Epithelial cell of proximal tubule (primary cell): Measurements from ENCODE around the gene SF3B6. TPM values are rescaled to one million over a fixed set of nuclear protein-coding genes. Genes with fewer than 3 reads are reported as not detected.
A peak's percentile ranks its signal among the peaks of the same experiment; 100 is the strongest.

Experiments
- DNase-seq: peaks from one replicate; pipeline ENCODE4 v3.0.0-alpha.2; 2011; ENCODE audit warnings: low read depth
- H3K4me3 ChIP-seq: 2 replicates; pipeline ENCODE4 v1.5.1; 2011; ENCODE audit warnings: low read depth, mild to moderate bottlenecking, low read length
- CTCF ChIP-seq: conservative IDR thresholded peaks from 2 replicates; pipeline ENCODE4 v1.5.1; 2012; ENCODE audit warnings: low read depth, mild to moderate bottlenecking, low read length
- total RNA-seq: library from RNA; depleted of rRNA; stranded (reverse); fragments of >200 nt; gene quantifications from 2 replicates; pipeline ENCODE4 v1.2.3, GENCODE V29; 2015

SF3B6 gene
- total RNA-seq, 1 donor from 2014 or later: 226 TPM

DNA sequence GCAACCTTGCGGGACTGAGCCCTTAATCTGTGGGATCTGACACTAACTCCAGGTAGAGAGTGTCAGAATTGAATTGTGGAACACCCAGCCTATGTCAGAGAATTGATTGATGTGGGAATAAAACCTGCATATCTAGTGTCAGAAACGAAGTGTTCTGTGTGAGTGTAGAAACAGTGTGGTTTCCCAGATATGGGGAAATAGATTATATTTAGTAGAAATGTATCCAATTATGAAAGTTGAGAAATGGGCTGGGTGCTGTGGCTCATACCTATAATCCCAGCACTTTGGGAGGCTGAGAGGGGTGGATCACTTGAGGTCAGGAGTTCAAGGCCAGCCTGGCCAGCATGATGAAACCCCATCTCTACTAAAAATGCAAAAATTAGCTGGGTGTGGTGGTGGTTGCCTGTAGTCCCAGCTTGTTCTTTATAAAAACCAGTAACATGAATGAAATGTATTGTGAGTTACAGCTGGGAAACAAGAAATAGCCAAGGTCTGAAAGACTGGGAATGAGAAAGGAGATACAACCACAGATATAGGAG lies 12.8 kb upstream of the SF3B6 start:
- DNase-seq: no peak
- TF ChIP-seq CTCF: no peak
- H3K4me3 ChIP-seq: no peak overlapping the region

DNA sequence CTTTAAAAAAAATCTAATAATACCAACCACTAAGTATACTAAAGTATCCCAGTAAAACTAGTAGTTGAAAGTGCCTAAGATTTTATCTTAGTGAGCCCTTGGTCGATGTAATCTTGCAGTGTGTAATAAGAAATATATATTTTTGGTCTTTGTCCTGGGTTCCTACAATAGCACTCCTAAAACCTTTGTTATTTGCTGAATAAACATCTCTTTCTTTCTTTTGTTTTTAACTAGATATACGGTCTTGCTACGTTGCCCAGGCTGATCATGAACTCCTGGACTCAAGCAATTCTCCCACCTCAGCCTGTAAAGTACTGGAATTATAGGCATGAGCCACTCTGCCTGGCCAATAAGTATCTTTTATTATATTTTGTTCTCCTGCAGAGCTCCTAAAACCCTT lies 10.9 kb upstream of the SF3B6 start:
- TF ChIP-seq CTCF: no peak
- no peak for DNase-seq
- H3K4me3 ChIP-seq: no peak overlapping the region

DNA sequence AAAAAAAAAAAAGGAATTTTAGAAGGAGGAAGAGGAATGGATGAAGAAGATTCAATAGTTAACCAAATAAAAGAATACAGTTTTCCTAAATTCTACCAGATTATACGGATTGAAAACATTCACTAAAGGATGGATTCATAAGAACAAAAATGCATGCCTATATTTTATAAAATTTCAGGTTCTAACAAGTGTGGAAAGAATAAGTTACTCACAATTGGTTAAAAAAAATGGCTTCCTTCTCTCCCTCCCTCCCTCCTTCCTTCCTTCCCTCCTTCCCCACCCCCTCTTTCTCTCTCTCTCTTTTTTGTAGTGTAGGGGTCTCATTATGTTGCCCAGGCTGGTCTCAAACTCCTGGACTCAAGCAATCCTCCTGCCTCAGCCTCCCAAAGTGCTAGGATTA lies 10.1 kb upstream of the SF3B6 start:
- TF ChIP-seq CTCF: no peak
- no peak overlapping the region for H3K4me3 ChIP-seq
- no peak for DNase-seq

- H3K4me3 ChIP-seq: peak overlapping the region; percentile 71
- TF ChIP-seq CTCF: no peak
- no peak for DNase-seq
Measured at GRCh38 chr2:24085200-24085489, 9.0 kb upstream of the SF3B6 start.

DNA sequence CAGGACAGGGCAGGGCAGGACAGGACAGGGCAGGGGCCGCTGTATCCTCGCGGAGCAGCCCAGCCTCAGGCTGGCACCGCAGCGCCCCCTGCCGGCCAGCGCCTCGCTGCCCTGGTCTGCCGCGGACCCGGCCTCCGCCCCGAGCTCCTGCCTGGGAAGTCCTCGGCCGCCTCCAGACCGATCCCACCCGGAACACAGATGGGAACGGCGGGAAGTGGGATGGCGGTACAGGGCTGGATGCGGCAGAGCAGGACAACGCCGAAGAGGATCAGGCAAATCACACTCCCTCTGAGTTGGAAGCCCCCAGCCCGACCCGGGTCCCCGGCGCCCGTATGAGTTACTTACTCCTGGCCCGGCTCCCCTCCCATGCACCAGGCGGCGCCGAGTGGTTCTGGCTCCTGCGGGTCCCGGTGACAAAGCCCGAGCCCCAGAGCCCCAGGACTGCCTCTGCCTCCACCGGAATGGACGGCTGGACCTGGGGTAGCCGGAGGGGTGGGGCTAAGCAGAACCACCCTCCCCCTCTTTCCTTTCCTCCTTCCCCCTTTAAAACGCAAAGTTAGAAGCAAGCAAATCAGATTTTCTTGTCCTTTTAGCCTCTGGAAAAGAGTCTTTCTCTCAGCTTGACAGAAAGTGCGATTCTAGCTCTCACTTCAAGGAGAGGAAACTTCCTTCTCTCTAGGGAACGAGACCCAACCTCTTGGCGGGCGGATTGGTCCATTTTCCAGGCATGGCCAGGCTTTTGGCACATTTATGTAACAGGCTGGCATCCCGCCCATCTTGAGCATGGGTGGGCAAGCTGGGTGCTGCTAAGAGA lies 8.5 kb upstream of the SF3B6 start, which contains the start of gene TP53I3:
TSS of gene TP53I3 (minus strand) at position 449 of the 814 bp plus-strand sequence. CDS start 508 bp downstream, outside the sequence.
- DNase-seq: peak; percentile 23
- peak within 1 kb of the TSS; percentile 71 for H3K4me3 ChIP-seq
- peak; percentile 76 for TF ChIP-seq CTCF

GRCh38 chr2:24083567-24084385 lies 7.7 kb upstream of the SF3B6 start:
- peak; percentile 41 for DNase-seq
- TF ChIP-seq CTCF: no peak
- peak overlapping the region; percentile 71 for H3K4me3 ChIP-seq
